ENCODE measurements around the gene MAML3. TPM values are rescaled to one million over a fixed set of nuclear protein-coding genes. Genes with fewer than 3 reads are reported as not detected.

Gene MAML3
- total RNA-seq, 1 donor: 6.5 TPM

DNA sequence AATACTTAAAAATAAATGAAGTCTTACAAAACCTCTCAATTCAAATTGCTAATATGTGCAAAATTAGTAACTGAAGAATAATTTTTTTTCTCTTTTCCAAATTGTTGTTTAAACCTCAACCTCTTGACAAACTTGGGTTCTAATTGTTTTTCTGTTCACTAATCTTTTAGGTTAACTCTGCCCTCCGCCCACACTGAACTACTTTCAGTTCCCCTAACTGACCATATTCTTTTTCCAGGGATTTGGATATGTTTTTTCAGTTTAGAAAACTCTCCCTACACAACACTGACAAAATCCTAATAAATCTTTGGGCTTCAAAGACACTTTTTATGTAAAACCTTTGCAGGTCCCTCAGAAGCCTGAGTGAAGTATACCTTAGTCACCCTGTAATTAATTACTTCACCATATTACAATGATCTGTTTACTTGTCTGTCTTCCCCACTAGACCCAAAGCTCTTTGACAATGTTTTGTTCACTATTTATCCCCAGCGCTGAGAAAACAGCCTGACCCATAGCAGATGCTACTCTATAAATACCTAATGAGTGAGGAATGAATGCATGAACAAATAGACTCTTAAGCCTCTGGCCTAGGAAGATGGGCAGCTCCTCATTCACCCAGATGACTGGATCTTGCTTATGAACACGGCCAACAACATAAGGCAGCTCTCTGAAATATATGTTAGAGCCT lies 134.9 kb downstream of the MAML3 start:
- peak; percentile 40 for DNase-seq (ENCODE audit: low read depth)
- TF ChIP-seq, protein P1, sequence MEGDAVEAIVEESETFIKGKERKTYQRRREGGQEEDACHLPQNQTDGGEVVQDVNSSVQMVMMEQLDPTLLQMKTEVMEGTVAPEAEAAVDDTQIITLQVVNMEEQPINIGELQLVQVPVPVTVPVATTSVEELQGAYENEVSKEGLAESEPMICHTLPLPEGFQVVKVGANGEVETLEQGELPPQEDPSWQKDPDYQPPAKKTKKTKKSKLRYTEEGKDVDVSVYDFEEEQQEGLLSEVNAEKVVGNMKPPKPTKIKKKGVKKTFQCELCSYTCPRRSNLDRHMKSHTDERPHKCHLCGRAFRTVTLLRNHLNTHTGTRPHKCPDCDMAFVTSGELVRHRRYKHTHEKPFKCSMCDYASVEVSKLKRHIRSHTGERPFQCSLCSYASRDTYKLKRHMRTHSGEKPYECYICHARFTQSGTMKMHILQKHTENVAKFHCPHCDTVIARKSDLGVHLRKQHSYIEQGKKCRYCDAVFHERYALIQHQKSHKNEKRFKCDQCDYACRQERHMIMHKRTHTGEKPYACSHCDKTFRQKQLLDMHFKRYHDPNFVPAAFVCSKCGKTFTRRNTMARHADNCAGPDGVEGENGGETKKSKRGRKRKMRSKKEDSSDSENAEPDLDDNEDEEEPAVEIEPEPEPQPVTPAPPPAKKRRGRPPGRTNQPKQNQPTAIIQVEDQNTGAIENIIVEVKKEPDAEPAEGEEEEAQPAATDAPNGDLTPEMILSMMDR (IDR thresholded peaks at IDR 0.05; ENCODE audit: insufficient read depth, low read depth, low read length): no peak
- no peak overlapping the region for H3K4me3 ChIP-seq (ENCODE audit: low read depth, low read length)

DNA sequence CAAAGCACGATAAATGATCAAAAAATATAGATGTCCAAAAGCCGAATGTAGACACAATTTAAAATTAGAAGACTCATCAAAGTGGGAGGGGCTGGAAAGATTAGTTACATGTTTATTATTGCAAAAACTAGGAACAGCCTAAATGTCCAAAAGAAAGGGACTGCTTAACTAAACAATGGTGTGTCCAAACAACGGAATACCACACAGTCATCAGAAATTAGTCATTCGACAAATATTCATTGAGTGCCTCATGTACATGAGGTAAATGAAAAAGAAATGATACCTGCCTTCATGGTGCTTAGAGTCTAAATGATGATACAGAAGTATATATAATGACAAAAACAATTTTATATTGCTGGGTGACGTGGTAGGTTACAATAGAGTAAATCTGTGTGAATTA lies 139.7 kb downstream of the MAML3 start:
- no peak overlapping the region for H3K4me3 ChIP-seq (ENCODE audit: low read depth, low read length)
- DNase-seq (ENCODE audit: low read depth): no peak
- TF ChIP-seq, protein P1 (IDR thresholded peaks at IDR 0.05; ENCODE audit: insufficient read depth, low read depth, low read length): no peak

DNA sequence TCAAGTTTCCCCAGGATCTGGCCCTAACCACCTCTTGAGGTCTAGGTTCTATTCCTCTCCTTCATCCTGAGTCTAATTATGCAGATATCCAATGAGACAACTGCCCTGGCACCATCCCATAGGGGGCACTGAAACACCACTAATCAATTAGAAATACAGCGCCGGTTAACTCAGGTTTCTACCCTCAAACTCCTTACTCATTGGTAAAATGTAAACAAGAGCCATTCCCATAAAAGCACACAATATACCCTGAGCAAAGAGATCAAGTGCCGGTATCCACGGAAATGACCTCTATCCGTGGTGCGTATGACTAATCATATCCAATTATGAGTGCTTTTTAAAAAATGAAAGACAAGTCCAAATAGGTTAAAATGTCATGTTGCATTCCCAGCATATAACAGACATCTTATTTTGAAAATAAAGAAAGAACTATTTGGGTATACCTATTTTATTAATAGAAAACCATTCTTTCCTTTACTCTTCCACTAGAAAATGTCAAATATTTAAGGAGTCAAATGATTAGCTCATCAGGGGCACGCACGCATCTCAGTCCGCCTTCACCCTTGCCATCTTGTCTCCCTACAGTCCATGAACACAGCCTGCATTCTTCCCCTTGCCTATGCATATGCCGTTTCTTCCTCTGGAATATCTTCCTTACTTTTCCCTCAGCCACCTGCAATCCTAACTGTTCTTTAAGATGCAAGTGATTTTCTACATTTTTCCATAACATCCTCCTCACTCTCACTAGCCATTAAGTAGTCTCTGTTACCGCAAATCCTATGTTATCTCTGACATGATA lies 141.1 kb downstream of the MAML3 start:
- TF ChIP-seq, protein P1 (IDR thresholded peaks at IDR 0.05; ENCODE audit: insufficient read depth, low read depth, low read length): peak; percentile 78
- no peak overlapping the region for H3K4me3 ChIP-seq (ENCODE audit: low read depth, low read length)
- DNase-seq (ENCODE audit: low read depth): peak; percentile 83

DNA sequence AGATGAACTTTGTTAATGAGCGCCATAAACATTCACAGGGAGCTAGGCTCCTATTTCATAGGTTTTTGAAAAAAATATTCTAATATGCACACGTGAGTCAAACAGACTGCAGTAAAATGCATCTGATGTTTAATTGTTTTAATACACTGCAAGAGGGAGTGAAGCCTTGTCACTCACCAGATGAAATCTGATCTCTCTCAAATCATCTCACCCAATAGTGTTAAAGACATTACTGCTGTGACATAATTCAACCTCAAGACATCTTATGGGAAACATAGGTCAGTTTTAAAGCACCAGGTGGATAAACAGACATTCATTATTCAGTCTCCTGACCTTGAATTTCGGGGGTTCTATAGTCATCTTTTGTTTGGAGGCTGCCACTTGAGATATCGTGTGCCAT lies 148.3 kb downstream of the MAML3 start:
- H3K4me3 ChIP-seq (ENCODE audit: low read depth, low read length): no peak overlapping the region
- DNase-seq (ENCODE audit: low read depth): no peak
- TF ChIP-seq, protein P1 (IDR thresholded peaks at IDR 0.05; ENCODE audit: insufficient read depth, low read depth, low read length): no peak

DNA sequence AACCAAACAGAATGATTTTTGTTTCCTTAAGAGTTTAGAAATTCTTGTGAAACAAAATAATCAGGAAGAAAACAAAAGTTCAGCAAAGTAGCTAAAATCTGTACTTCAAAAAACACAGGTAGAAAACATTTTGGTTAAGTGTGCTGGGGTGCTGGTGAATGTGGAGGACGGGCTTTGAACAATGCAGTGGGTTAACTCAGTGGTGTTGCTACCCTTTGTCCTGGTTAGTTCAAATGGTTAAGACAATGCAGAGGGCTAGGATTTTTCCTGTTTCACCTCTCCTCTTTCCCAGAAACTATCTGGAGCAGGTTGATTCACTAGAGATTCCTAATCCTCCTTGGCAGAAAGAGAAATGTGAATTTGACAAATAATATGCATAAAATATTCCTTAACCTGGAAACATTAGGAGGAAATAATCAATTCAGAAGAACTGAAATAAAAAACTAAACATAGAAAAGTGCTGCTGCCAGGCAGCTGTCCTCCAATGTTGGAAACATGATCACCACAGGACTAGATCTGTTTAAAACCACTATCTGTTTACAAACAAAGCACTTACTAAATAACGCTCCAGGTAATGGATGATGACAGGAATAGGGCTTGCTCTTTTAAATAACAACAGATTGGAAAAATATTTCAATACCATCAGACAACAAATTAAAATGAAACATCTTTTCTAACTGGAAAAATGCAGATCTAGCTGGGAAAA lies 148.9 kb downstream of the MAML3 start:
- TF ChIP-seq, protein P1 (IDR thresholded peaks at IDR 0.05; ENCODE audit: insufficient read depth, low read depth, low read length): no peak
- DNase-seq (ENCODE audit: low read depth): no peak
- H3K4me3 ChIP-seq (ENCODE audit: low read depth, low read length): peak overlapping the region; percentile 30

DNA sequence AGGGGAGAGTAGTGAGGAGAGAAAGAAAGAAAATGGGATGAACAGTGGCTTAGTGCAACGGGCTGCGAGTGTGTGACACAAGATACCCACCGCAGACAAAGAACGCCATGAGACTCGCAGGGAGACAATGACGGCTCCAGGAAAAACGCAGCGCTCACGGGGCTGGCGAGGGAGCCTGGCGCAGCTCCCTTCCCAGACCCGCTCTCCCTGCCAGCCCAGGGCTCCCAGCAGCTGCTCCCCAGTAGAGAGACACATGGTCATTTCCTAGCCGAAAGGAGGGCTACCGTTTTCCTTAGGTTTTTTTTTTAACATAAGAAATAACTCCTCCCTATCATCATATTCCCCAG lies 149.5 kb downstream of the MAML3 start:
- peak overlapping the region; percentile 30 for H3K4me3 ChIP-seq (ENCODE audit: low read depth, low read length)
- TF ChIP-seq, protein P1 (IDR thresholded peaks at IDR 0.05; ENCODE audit: insufficient read depth, low read depth, low read length): no peak
- DNase-seq (ENCODE audit: low read depth): peak; percentile 34

Measured in fibroblast of villous mesenchyme (primary cell).